Heart right ventricle (tissue), 16 donors: Measurements from ENCODE around the gene VPS13C. TPM values are rescaled to one million over a fixed set of nuclear protein-coding genes. Genes with fewer than 3 reads are reported as not detected.

Source experiments
- ATAC-seq, 8 donors: fragments of 200-7000 bp; cut with Tn5 transposase; one replicate each; pipeline ENCODE4 v1.9.1; 2020; ENCODE audit warnings: mild to moderate bottlenecking in 8 of 8, moderate library complexity in 8 of 8, moderate number of reproducible peaks in 1 of 8
- DNase-seq, 2 donors: peaks; one replicate each; pipeline ENCODE4 v3.0.0-alpha.2; 2020
- H3K27ac ChIP-seq, 10 donors: fragments of 200-600 bp; sonication (generic) in 2 of 10; one replicate each; pipeline versions ENCODE4 v1.5.0 to v1.8.0; 2020 to 2022; ENCODE audit warnings: mild to moderate bottlenecking in 3 of 10
- H3K27me3 ChIP-seq, 7 donors: fragments of 200-600 bp; one replicate each; pipeline ENCODE4 v1.8.0; 2021 to 2022; ENCODE audit warnings: mild to moderate bottlenecking in 2 of 7
- H3K36me3 ChIP-seq, 9 donors: fragments of 200-600 bp; sonication (generic) in 1 of 9; one replicate each; pipeline versions ENCODE4 v1.5.0 to v1.8.0; 2020 to 2022; ENCODE audit warnings: mild to moderate bottlenecking in 2 of 9
- H3K4me1 ChIP-seq, 9 donors: fragments of 200-600 bp; sonication (generic) in 1 of 9; one replicate each; pipeline versions ENCODE4 v1.5.0 to v1.8.0; 2020 to 2022; ENCODE audit warnings: mild to moderate bottlenecking in 4 of 9
- H3K4me3 ChIP-seq, 10 donors: fragments of 200-600 bp; sonication (generic) in 2 of 10; one replicate each; pipeline versions ENCODE4 v1.5.0 to v1.8.0; 2020 to 2022; ENCODE audit warnings: mild to moderate bottlenecking in 7 of 10, moderate library complexity in 2 of 10
- H3K9me3 ChIP-seq, 11 donors: fragments of 200-600 bp in 10 of 11; sonication (generic) in 2 of 11; one replicate each; pipeline versions ENCODE4 v1.5.0 to v1.8.0; 2013 to 2022; ENCODE audit warnings: mild to moderate bottlenecking in 2 of 11, control low read depth in 1 of 11, moderate library complexity in 1 of 11
- CTCF ChIP-seq, 9 donors: fragments of 200-600 bp; sonication (generic) in 2 of 9; IDR thresholded peaks; one replicate each; pipeline versions ENCODE4 v1.5.0 to v1.8.0; 2021 to 2022; ENCODE audit warnings: antibody characterized with exemption in 9 of 9, mild to moderate bottlenecking in 5 of 9, moderate library complexity in 1 of 9
- WGBS, 2 donors: extraction: QIAGEN DNeasy Blood & Tissue Kit; methylation state at CpG; one replicate each; pipeline ENCODE4 v1.1.7; 2013; ENCODE audit warnings: inconsistent platforms in 1 of 2; 5-methylcytosine and 5-hydroxymethylcytosine counted together
- intact Hi-C, 10 donors: fragments of 100-400 bp; cut with DNase I; formaldehyde crosslinking; loops; one replicate each; pipeline versions ENCODE4 v1.11.1 to v1.14.2; 2022
- polyA plus RNA-seq, 2 donors: library from polyadenylated mRNA; stranded (reverse); fragments of 200-250 nt; gene quantifications; one replicate each; pipeline ENCODE4 v1.2.3, GENCODE V29; 2013
- total RNA-seq, 10 donors: library from RNA; stranded (reverse); fragmentation: NEBNext Ultra II Directional in 3 of 10; extraction: Animal tissue kit (Norgen Biotek cat#: 25700) in 3 of 10; gene quantifications; one replicate each; pipeline versions ENCODE4 v1.2.1 to v1.2.4, GENCODE V29; 2021 to 2023
- donor health status: Arrhythmogenic right ventricular cardiomyopathy.
- donor health status: ischemic (EF 13 %, LVEDD 7.1; RV severe dilation, severe dysfunction).
- donor health status: healthy with polysubstance abuse.
- donor health status: DM: no; HTN: yes; CAD: no.
- donor health status: DM: no; HTN: no; CAD: no.
- donor health status: ischemic (EF 25% LVEDD 6.9; RV normal size, moderate dysfunction).
- donor health status: ischemic (EF 25% LVEDD 5.7; RV mildly dilated, moderate dysfunction).
- donor health status: healthy.
- donor health status: DM: yes; HTN: yes; CAD: no.
- donor health status: Ischemic cardiomyopathy.
- donor health status: ischemic (EF 35%, LVEDD 5.7; RV mildly dilated, moderate dysfunction).
- donor health status: nonischemic (EF 11% LVEDD 7.7; RV severe dilation, severe dysfunction).
- donor health status: DM: yes; HTN: yes; CAD: no.
- donor health status: PGD.
- donor health status: ischemic (EF 29% LVEDD 5.4; RV normal size, mild dysfunction).
- donor health status: nonischemic (EF 23%, LVEDD 6.1; RV moderate dilation, normal function).

The VPS13C gene
- total and polyA plus RNA-seq, 12 donors = 7.3 to 59.0 (median 39.6) TPM

GRCh38 chr15:62104401-62104800, 44.2 kb upstream of the VPS13C start:
- peaks cover 0 to 2% (median 0%) of the 10 kb centered on the region in 7 donors for H3K27me3 ChIP-seq
- H3K4me3 ChIP-seq = no peak overlapping the region
- DNase-seq (no peak), ATAC-seq (no peak)
- 32 to 48% methylated on average over 3 of the region's 3 CpGs for WGBS, 2 donors
- no peaks in the 10 kb centered on the region for H3K9me3 ChIP-seq
- no peak for TF ChIP-seq CTCF (IDR thresholded peaks at IDR 0.05)
- H3K27ac ChIP-seq = no peak overlapping the region
- intact Hi-C loops = no loop called here
- H3K4me1 ChIP-seq = peaks cover 0 to 23% (median 7%) of the 10 kb centered on the region in 9 donors
- no peaks in the 10 kb centered on the region for H3K36me3 ChIP-seq

- intact Hi-C loops = no loop called here
- no peak for DNase-seq
- Histone ChIP-seq H3K36me3 (no peaks in the 10 kb centered on the region), H3K4me3 (no peak overlapping the region), H3K27me3 (peaks cover 0 to 7% (median 0%) of the 10 kb centered on the region in 7 donors), H3K4me1 (peaks cover 0 to 21% (median 6%) of the 10 kb centered on the region in 9 donors), H3K27ac (no peak overlapping the region), H3K9me3 (no peaks in the 10 kb centered on the region)
- ATAC-seq = no peak
- no peak for TF ChIP-seq CTCF (IDR thresholded peaks at IDR 0.05)
- WGBS, 2 donors = 94 to 97% methylated on average over 7 of the region's 7 CpGs
Measured at GRCh38 chr15:62103431-62103830, 43.2 kb upstream of the VPS13C start.

- WGBS, 2 donors = 36 to 40% methylated on average over 7 of the region's 7 CpGs
- intact Hi-C loops = loop anchor here in 1 of 10 donors (10.0 kb wide), 1 partner anchor 156 kb away; no protein-coding TSS in a partner anchor
- DNase-seq (no peak), ATAC-seq (peak in 6 of 8 donors; percentile 18 to 85 (median 54))
- TF ChIP-seq CTCF (IDR thresholded peaks at IDR 0.05) = no peak
- Histone ChIP-seq H3K4me1 (peaks cover 0 to 4% (median 0%) of the 10 kb centered on the region in 9 donors), H3K27me3 (peaks cover 0 to 11% (median 0%) of the 10 kb centered on the region in 7 donors), H3K27ac (peak overlapping the region in 2 of 10 donors; percentile 6 to 22), H3K4me3 (no peak overlapping the region), H3K36me3 (no peaks in the 10 kb centered on the region), H3K9me3 (no peaks in the 10 kb centered on the region)
Measured at GRCh38 chr15:62099094-62099601, 38.9 kb upstream of the VPS13C start.

GRCh38 chr15:62094388-62094787, 34.1 kb upstream of the VPS13C start:
- 43 to 44% methylated on average over 7 of the region's 7 CpGs for WGBS, 2 donors
- Histone ChIP-seq H3K4me1 (peaks cover 0 to 3% (median 0%) of the 10 kb centered on the region in 9 donors), H3K4me3 (no peak overlapping the region), H3K36me3 (no peaks in the 10 kb centered on the region), H3K27me3 (peaks cover 0 to 11% (median 0%) of the 10 kb centered on the region in 7 donors), H3K27ac (no peak overlapping the region), H3K9me3 (no peaks in the 10 kb centered on the region)
- intact Hi-C loops = loop anchor here in 1 of 10 donors (10.0 kb wide), 1 partner anchor 160 kb away; no protein-coding TSS in a partner anchor
- DNase-seq = no peak
- no peak for TF ChIP-seq CTCF (IDR thresholded peaks at IDR 0.05)
- ATAC-seq = no peak
